ENCODE results near the gene CUL4A. TPM values are rescaled to one million over a fixed set of nuclear protein-coding genes. Genes with fewer than 3 reads are reported as not detected.

CUL4A gene
- total RNA-seq, 1 experiment from 2014 or later, result 91.0 TPM

DNA sequence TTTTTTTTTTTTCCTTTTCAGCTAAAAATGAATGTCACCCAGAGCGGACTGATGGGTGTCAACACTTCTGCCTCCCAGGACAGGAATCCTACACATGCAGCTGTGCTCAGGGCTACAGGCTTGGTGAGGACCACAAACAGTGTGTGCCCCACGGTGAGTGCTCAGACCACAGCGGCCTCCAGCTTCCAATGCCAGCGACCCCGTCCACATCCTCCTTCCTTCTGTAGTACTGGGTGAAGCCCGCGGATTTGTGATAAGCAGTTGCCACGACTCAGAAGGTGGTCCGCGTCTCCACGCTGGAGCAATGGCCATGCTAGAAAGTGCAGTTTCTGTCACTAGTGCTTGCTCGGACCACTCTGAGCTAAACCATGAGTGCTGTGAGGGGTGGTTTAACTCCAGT, 44.9 kb upstream of the CUL4A start:
- H3F3A ChIP-seq (ENCODE audit: insufficient read depth, low read depth), result no peaks in the 10 kb centered on the region; the same call in 1 of the 2 replicates
- no peaks in the 10 kb centered on the region for H3K79me2 ChIP-seq (ENCODE audit: low read depth)
- H3K36me3 ChIP-seq (ENCODE audit: low read depth), result no peaks in the 10 kb centered on the region; the same call in 1 of the 2 replicates
- no peaks in the 10 kb centered on the region for H4K20me1 ChIP-seq (ENCODE audit: insufficient read depth)
- H3K4me1 ChIP-seq (replicated peaks; ENCODE audit: insufficient read depth), result no peaks in the 10 kb centered on the region
- TF ChIP-seq, protein P1, sequence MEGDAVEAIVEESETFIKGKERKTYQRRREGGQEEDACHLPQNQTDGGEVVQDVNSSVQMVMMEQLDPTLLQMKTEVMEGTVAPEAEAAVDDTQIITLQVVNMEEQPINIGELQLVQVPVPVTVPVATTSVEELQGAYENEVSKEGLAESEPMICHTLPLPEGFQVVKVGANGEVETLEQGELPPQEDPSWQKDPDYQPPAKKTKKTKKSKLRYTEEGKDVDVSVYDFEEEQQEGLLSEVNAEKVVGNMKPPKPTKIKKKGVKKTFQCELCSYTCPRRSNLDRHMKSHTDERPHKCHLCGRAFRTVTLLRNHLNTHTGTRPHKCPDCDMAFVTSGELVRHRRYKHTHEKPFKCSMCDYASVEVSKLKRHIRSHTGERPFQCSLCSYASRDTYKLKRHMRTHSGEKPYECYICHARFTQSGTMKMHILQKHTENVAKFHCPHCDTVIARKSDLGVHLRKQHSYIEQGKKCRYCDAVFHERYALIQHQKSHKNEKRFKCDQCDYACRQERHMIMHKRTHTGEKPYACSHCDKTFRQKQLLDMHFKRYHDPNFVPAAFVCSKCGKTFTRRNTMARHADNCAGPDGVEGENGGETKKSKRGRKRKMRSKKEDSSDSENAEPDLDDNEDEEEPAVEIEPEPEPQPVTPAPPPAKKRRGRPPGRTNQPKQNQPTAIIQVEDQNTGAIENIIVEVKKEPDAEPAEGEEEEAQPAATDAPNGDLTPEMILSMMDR (conservative IDR thresholded peaks at IDR 0.05), result no peak
- TF ChIP-seq EZH2 (IDR thresholded peaks at IDR 0.05; ENCODE audit: low read depth), result no peak
- BruUV-seq (replicated peaks), result no TSS peak
- no peak overlapping the region for H3K4me2 ChIP-seq
- no peaks in the 10 kb centered on the region for H3K9me3 ChIP-seq (ENCODE audit: insufficient read depth, low read depth)
- DNase-seq, result no peak
- H3K27me3 ChIP-seq (ENCODE audit: insufficient read depth, low read depth), result peaks cover 21% of the 10 kb centered on the region
- no peaks in the 10 kb centered on the region for H3K9me2 ChIP-seq (ENCODE audit: insufficient read depth)
- intact Hi-C loops (cut with micrococcal nuclease; ENCODE audit: unreplicated experiment), result no loop called here
- H3K4me3 ChIP-seq, result no peak overlapping the region
- no peak overlapping the region for H3K27ac ChIP-seq
- no peak overlapping the region for H2AFZ ChIP-seq
- POLR2A ChIA-PET (ENCODE audit: unreplicated experiment), result no interaction called here
- CTCF ChIA-PET, result no interaction called here

DNA sequence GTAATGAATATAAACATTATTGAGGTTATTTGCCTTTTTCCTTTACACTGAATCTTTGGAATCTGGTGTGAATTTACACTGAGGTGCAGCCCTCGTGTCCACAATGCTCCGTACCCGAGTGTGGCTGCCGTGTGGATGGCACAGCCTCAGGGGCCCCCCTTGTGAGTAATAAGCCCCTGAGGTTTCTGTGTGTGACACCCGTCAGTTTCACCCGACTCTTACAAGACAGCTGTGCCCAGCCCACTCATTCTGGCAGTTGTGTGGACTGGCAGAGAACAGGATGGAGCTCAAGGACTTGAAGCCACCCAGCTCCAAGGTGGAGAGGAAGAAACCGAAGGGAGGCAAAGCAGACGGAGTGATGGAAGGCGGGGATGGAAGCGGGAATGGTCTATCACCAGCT, 43.1 kb upstream of the CUL4A start:
- H3K36me3 ChIP-seq (ENCODE audit: low read depth), result no peaks in the 10 kb centered on the region; the same call in 1 of the 2 replicates
- H4K20me1 ChIP-seq (ENCODE audit: insufficient read depth), result no peaks in the 10 kb centered on the region
- ChIA-PET CTCF (no interaction called here), POLR2A (ENCODE audit: unreplicated experiment) (interaction anchor here (0.6 kb wide), 2 partner anchors 209 to 742 kb away, joined by 3 to 5 read pairs; no protein-coding TSS in a partner anchor)
- H3K27ac ChIP-seq, result no peak overlapping the region
- H3K4me1 ChIP-seq (replicated peaks; ENCODE audit: insufficient read depth), result no peaks in the 10 kb centered on the region
- H3K4me2 ChIP-seq, result no peak overlapping the region
- no TSS peak for BruUV-seq (replicated peaks)
- H3K9me3 ChIP-seq (ENCODE audit: insufficient read depth, low read depth), result no peaks in the 10 kb centered on the region
- no peak overlapping the region for H3K4me3 ChIP-seq
- H3K27me3 ChIP-seq (ENCODE audit: insufficient read depth, low read depth), result peaks cover 10% of the 10 kb centered on the region
- H3F3A ChIP-seq (ENCODE audit: insufficient read depth, low read depth), result no peaks in the 10 kb centered on the region; the same call in 1 of the 2 replicates
- no peak overlapping the region for H2AFZ ChIP-seq
- intact Hi-C loops (cut with micrococcal nuclease; ENCODE audit: unreplicated experiment), result no loop called here
- no peaks in the 10 kb centered on the region for H3K79me2 ChIP-seq (ENCODE audit: low read depth)
- DNase-seq, result no peak
- TF ChIP-seq EZH2 (IDR thresholded peaks at IDR 0.05; ENCODE audit: low read depth), result no peak
- TF ChIP-seq, protein P1 (conservative IDR thresholded peaks at IDR 0.05), result no peak
- no peaks in the 10 kb centered on the region for H3K9me2 ChIP-seq (ENCODE audit: insufficient read depth)

DNA sequence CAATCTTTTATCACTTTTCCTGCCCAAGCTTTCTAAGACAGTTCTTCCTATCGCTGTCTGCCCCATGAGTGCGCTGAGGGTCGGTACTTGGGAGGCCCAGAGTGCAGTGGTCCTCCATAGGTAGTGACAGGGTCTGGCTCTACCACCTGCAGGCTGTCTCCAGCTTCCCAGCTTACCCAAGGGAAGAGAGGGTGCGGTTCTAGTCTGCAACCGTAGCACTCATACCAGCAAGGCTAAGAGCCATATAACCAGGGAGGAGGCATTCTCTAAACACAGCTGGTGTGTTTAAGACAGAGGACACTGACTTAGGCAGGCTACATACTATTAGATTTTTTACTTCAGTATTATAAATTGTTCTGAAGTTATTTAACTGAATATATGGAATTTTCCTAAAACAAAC, 42.7 kb upstream of the CUL4A start:
- no peaks in the 10 kb centered on the region for H3K4me1 ChIP-seq (replicated peaks; ENCODE audit: insufficient read depth)
- no peaks in the 10 kb centered on the region for H3K9me2 ChIP-seq (ENCODE audit: insufficient read depth)
- H3K27ac ChIP-seq, result no peak overlapping the region
- no TSS peak for BruUV-seq (replicated peaks)
- no peak overlapping the region for H3K4me3 ChIP-seq
- H4K20me1 ChIP-seq (ENCODE audit: insufficient read depth), result no peaks in the 10 kb centered on the region
- no peaks in the 10 kb centered on the region for H3K9me3 ChIP-seq (ENCODE audit: insufficient read depth, low read depth)
- TF ChIP-seq, protein P1 (conservative IDR thresholded peaks at IDR 0.05), result no peak
- no peak for TF ChIP-seq EZH2 (IDR thresholded peaks at IDR 0.05; ENCODE audit: low read depth)
- intact Hi-C loops (cut with micrococcal nuclease; ENCODE audit: unreplicated experiment), result no loop called here
- ChIA-PET POLR2A (ENCODE audit: unreplicated experiment) (interaction anchor here (0.6 kb wide), 2 partner anchors 208 to 741 kb away, joined by 3 to 5 read pairs; no protein-coding TSS in a partner anchor), CTCF (no interaction called here)
- H3K36me3 ChIP-seq (ENCODE audit: low read depth), result no peaks in the 10 kb centered on the region; the same call in 1 of the 2 replicates
- no peaks in the 10 kb centered on the region for H3K79me2 ChIP-seq (ENCODE audit: low read depth)
- no peak overlapping the region for H2AFZ ChIP-seq
- DNase-seq, result no peak
- H3K4me2 ChIP-seq, result no peak overlapping the region
- H3F3A ChIP-seq (ENCODE audit: insufficient read depth, low read depth), result no peaks in the 10 kb centered on the region; the same call in 1 of the 2 replicates
- 0 out of 2 replicates have a peak, but pooled peaks cover 7% of the 10 kb centered on the region for H3K27me3 ChIP-seq (ENCODE audit: insufficient read depth, low read depth)
